Astrocyte (in vitro differentiated cells and primary cell): ENCODE measurements around the gene CCDC179.

Source experiments
- CTCF ChIP-seq: IDR thresholded peaks from 2 replicates; pipeline ENCODE4 v1.5.1; 2011; ENCODE audit warnings: low read depth, mild to moderate bottlenecking, inconsistent platforms, low read length, moderate library complexity; ENCODE audit not compliant: insufficient read depth
- EZH2 ChIP-seq: IDR thresholded peaks from 2 replicates; pipeline ENCODE4 v1.6.1; 2012; ENCODE audit warnings: mild to moderate bottlenecking, low read length, inconsistent platforms; ENCODE audit not compliant: insufficient read depth

GRCh38 chr11:22878039-22878438 is 17.8 kb upstream of the CCDC179 start:
- TF ChIP-seq CTCF, result no peak
- no peak for TF ChIP-seq EZH2
